A673 (cell line): Measurements from ENCODE around the gene ERC1.

ENCODE experiments used
- CTCF ChIP-seq: fragments of 300-800, 200-600 bp; sonication (generic); conservative IDR thresholded peaks from 2 replicates; pipeline ENCODE4 v1.5.1; 2017; ENCODE audit warnings: low read depth, mild to moderate bottlenecking, antibody characterized with exemption, low read length, moderate library complexity, mixed read lengths
- EZH2 ChIP-seq: fragments of 200-600 bp; sonication (generic); IDR thresholded peaks from 2 replicates; pipeline ENCODE4 v1.6.1; 2017; ENCODE audit warnings: borderline replicate concordance, low read depth, mild to moderate bottlenecking, mixed read lengths, antibody characterized with exemption, low read length; ENCODE audit not compliant: poor library complexity, severe bottlenecking

DNA sequence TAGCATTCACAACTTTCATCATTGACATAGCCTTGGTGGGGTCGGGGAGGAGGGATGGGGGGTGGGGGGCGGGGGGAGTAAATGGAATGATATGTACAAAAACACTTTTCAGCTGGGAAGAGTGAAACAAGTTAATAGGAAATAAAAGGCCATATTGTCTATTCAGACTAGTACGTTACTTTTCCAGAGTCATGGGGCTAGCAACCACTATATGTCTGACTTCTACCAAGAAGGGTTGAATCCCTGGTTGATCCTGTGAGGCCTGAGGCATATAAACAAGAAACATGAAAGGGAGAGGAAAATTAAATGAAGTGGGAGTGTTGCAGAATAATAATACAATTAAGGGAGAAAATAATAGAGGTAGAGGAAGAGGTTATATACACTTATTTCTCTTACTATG lies 225.5 kb downstream of the ERC1 start:
- no peak for TF ChIP-seq CTCF
- no peak for TF ChIP-seq EZH2
